GM12892 (cell line): ENCODE measurements around the gene FSIP1.

Experiments used
- POLR2A ChIP-seq: IDR thresholded peaks from 2 replicates; pipeline ENCODE4 v1.6.1; 2011; ENCODE audit warnings: low read depth, low read length, control low read depth
- POLR2AphosphoS5 ChIP-seq: IDR thresholded peaks from 2 replicates; pipeline ENCODE4 v1.6.1; 2011; ENCODE audit warnings: low read depth, low read length, control low read depth

GRCh38 chr15:39598958-39599845 lies 183.4 kb downstream of the FSIP1 start:
- no peak for TF ChIP-seq POLR2A
- TF ChIP-seq POLR2AphosphoS5: no peak
